Glomerular endothelial cell (primary cell): Measurements from ENCODE around the gene MACF1. TPM values are rescaled to one million over a fixed set of nuclear protein-coding genes. Genes with fewer than 3 reads are reported as not detected.
A peak's percentile ranks its signal among the peaks of the same experiment; 100 is the strongest.

ENCODE experiments used
- DNase-seq: peaks from one replicate; pipeline ENCODE4 v3.0.0-alpha.2; 2011; ENCODE audit warnings: low read depth, low spot score; ENCODE audit errors: extremely low read depth
- total RNA-seq: library from RNA; depleted of rRNA; stranded (reverse); fragments of >200 nt; gene quantifications from 2 replicates; pipeline ENCODE4 v1.2.3, GENCODE V29; 2015

Gene MACF1
- total RNA-seq, 1 donor from 2014 or later, result 612 TPM

DNA sequence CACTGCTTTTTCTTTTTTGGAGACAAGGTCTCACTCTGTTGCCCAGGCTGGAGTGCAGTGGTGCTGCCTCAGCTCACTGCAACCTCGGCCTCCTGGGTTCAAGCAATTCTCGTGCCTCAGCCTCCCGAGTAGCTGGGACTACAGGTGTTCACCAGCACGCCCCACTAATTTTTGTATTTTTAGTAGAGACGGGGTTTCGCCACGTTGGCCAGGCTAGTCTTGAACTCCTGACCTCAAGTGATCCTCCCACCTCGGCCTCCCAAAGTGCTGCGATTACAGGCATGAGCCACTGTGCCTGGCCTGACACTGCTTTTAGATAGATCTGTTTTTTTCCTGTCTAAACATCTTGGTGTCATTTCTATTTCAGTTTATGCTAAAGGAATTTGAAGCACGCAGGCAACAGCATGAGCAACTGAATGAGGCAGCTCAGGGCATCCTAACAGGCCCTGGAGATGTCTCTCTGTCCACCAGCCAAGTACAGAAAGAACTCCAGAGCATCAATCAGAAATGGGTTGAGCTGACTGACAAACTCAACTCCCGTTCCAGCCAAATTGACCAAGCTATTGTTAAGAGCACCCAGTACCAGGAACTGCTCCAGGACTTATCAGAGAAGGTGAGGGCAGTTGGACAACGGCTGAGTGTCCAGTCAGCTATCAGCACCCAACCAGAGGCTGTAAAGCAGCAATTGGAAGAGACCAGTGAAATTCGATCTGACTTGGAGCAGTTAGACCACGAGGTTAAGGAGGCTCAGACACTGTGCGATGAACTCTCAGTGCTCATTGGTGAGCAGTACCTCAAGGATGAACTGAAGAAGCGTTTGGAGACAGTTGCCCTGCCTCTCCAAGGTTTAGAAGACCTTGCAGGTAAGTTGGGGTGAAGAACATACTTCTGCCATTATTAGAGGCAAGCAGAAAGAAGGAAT lies 180.8 kb downstream of the MACF1 start:
- DNase-seq, result no peak

DNA sequence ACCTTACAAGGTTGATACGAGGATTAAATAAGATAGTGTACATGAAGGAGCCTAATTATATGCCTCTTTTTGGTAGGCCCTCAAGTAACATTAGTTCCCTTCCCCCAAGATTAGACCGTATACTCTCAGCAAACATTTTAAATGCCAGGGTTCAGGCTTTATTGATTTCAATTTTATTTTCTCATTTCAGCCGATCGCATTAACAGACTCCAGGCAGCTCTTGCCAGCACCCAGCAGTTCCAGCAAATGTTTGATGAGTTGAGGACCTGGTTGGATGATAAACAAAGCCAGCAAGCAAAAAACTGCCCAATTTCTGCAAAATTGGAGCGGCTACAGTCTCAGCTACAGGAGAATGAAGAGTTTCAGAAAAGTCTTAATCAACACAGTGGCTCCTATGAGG lies 182.5 kb downstream of the MACF1 start:
- DNase-seq, result no peak

DNA sequence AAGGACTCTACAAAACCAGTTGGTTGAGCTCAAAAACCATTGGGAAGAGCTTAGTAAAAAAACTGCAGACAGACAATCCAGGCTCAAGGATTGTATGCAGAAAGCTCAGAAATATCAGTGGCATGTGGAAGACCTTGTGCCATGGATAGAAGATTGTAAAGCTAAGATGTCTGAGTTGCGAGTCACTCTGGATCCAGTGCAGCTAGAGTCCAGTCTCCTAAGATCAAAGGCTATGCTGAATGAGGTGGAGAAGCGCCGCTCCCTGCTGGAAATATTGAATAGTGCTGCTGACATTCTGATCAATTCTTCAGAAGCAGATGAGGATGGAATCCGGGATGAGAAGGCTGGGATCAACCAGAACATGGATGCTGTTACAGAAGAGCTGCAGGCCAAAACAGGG lies 183.0 kb downstream of the MACF1 start:
- no peak for DNase-seq

DNA sequence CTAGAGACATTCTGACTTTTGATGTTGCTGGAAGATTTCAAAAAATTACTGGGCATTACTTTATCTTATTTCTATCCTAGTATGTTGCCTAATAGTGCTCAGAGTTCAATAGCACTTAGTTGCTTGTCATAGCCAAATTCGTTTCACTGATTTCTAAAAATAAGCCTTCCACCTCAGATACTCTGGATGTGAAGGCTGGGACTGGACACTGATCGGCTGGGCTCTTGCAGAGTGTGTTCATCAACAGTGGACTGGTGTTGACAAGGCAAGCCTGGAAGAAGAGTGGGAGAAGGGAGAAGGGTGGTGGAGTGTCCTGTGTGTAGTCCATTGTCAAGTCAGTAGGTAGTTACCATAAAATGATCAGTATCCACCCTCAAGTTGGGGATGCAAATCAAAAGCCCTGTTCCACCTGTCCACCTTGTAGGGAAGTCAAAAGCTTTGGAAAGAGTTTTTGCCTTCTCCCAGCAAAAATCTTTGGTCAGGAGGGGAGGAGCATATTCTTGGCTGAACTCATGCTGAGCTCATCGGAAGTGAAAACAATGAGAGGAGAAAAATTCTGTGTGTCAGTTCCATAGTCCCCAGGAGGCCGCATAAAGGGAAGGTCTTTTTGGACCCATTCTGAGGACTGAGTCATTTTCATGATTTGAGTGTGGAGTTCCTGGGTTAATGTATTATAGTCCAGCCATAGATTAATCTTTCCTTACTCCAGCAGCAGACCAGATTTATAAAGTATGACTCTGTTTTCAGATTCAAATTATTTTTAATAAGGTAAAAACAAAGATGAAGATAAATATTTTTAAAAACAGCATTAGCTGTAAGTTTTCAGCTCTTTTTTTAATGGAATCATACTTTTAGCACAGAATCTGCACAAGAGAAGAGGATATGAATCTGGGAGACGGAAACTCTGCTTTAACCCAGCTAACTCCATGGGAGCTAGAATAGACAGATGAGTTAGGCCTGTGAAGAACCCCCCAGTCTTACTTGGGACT lies 187.5 kb downstream of the MACF1 start:
- peak; percentile 83 for DNase-seq

DNA sequence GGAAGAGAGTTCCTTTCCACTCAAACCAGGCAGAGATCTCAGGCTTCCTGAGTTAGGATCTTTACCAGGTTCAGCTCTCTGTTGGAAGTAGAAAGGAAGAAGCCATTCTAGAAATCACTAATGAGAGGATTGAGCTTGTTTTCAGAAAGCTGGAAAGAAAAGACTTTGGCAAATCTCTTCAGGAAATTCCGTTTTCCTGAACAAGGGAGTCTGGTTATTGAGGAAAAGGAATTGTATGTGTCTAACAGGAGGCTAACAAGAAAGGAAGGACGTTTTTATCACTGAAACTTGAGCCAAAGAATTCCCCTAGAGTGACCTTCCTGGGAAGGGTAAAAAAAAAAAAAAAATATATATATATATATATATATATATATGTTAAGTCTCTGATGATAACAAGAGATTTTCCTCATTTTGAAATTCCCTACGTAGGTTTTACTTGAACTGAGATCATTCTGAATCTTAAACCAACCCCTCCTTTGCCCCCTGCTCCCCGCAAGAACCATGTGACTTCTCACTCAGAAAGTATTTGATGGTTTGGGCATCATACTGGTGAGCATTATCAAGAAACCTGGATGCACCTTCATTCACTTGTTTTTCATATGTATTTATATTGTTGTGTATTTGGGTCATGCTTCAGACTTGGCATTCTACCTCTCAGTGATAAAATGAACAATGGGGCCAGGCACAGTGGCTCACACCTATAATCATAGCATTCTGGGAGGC lies 188.5 kb downstream of the MACF1 start:
- no peak for DNase-seq

DNA sequence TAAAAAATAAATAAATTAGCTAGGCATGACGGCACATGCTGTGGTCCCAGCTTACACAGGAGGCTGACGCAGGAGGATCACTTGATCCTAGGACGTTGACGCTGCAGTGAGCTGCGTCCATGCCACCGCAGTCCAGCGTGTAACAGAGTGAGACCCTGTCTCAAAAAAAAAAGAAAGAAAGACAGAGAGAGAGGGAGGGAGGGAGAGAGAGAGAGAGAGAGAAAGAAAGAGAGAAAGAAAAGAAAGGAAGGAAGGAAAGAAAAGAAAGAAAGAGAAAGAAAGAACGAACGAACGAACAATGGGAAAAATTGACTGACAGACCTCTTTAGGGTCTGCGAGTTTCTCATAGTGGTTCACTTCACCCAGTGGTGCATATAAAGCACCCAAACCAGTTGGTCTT lies 189.2 kb downstream of the MACF1 start:
- DNase-seq, result no peak

DNA sequence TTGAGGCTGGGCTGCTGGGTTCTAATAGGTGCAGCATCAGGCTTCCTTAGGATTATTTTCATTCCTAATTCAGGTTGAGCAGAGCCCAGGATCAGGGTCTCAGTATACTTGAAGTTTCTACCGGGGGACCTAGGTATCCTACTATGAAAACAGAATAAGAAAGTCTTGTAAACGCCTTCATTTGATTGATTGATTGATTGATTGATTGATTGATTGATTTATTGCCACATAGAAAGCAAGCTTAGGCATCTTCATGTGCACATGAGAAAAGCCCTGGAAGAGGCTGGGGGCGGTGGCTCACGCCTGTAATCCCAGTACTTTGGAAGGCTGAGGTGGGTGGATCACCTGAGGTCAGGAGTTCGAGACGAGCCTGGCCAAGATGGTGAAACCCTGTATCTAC lies 189.6 kb downstream of the MACF1 start:
- no peak for DNase-seq

DNA sequence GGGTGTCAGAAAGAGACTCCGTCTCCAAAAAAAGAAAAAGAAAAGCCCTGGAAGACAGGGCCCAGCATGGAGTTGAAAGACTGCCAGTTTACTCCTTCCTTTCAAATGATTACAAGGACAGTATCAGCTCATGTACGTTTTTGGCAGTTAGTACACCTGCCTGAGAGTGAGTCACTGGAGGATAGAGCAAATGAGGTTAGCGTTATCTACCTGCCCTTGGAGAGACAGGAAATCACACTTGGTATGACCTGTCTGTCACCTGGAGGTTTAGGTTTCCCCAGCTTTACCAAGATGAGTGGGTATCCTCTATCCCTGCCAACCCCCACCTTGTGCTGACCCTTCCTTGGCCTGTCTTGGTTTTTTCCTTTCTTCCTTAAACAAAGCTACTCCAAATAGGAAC lies 190.1 kb downstream of the MACF1 start:
- DNase-seq, result no peak

DNA sequence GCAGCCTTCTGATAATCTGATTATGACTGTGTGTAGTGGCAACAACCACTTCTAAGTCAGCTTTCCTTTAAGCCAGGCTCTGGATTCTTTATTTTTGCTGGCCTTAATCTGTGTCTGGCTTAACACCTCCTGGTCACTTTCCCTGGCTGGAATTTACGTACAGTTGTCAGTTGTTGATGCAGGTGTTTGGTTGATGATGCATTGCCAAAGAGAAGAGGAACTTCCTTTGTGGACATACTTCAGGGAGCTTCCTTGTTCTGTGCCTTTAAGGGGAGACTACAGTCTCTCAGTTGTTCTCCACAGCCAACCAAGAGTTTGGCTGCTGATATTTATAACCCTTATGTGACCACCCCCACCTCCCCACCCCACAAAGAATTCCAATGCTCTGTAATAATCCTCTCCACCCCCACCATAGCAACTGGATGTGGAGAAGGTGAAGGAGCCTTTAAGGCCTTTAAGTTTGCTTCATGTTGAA lies 190.9 kb downstream of the MACF1 start:
- DNase-seq, result no peak

DNA sequence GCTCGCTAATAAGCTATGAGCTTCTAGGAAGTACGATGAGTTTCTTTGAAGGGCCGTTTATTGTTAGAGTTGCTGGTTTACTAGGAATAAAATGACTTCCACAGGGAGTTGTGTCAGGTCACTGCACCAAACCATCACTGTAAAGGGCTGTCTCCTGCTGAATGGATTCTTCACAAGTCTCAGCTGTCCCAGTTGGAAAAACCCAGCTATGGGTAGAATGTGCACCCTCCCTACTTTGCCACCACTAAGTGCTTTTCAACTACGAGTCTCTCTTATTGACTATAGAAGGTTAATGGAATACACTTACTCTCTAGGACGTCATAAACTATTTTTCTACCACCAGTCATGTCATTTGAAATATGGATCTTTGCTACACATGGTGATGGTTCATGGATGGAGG lies 192.2 kb downstream of the MACF1 start:
- DNase-seq, result no peak

DNA sequence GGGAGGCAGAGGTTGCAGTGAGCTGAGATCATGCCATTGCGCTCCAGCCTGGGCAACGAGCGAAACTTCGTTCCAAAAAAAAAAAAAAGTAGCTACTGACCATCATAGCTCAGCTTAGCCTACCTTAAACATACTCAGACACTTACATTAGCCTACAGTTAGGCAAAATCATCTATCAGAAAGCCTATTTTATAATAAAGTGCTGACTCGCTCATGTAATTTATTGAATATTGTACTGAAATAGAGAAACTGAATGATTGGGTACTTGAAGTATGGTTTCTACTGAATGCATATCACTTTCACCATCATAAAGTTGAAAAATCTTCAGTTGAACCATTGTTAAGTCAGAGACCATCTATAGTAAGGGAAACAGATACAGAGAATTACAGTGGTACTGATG lies 193.0 kb downstream of the MACF1 start:
- no peak for DNase-seq

DNA sequence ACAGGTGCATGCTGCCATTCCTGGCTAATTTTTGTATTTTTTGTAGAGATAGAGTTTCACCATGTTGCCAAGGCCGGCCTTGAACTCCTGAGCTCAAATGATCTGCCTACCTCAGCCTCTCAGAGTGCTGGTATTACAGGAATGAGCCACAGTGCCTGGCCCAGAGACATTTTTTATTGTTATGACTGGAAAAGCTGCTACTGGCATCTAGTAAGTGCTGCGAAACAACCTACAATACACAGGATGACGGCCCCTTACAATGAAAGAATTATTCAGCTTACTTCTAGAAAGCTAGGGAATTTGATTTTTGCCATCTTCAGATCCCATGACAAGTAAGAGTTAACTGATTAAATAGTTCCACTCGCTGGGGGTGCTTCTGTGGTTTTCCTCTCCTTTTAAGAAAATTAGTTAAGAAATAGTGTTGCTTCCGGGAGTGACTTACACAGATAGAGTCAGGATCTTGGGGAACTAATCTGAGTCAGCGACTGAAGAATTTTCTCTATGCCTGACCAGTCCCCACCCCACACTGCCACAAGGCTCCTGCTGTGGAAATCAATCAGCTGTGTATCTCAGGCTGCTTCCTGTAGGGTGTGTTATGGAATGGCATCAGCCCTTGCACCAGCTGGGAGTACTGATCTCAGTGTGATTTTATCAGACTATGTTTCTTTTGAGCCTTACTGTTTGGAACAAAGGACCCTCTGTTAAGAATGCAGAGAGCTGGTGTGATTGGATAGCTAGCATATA lies 194.0 kb downstream of the MACF1 start:
- DNase-seq, result peak; percentile 95

DNA sequence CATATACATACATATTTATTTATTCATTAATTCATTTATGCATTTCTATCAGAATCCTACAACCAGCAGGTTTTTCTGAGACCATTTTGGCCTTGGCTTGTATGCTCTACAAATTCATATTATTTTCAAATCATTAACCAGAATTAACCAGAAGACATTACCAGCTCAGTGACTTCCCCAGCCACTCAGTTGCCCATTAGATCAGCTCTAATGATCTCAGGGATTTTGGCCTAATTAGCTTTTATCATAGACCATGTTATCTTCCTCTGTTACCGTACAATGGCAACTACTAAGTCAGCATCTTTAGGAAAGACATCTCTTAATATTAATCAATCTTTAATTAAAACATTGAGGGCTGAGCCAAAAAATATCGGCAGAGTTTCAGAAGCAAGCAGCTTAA lies 196.6 kb downstream of the MACF1 start:
- DNase-seq, result no peak

DNA sequence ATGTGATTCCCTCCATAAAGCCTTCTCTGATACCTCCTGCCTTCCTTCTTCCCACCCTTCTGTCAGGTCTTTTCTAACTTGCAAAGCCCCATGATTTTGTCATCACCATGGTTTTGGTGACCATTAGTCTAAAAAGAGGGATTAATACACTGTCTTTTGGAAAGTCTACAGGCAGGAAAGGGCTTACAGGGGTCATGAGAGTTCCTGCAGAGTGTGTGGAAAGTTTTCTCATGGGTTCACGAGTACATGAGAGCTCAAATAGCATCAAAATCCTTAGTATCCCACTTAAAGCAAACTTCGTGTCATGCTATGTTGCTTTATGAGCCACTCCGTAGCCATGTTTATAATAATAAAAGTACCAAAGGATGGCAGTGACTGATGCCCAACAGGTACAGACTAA lies 200.4 kb downstream of the MACF1 start:
- no peak for DNase-seq

DNA sequence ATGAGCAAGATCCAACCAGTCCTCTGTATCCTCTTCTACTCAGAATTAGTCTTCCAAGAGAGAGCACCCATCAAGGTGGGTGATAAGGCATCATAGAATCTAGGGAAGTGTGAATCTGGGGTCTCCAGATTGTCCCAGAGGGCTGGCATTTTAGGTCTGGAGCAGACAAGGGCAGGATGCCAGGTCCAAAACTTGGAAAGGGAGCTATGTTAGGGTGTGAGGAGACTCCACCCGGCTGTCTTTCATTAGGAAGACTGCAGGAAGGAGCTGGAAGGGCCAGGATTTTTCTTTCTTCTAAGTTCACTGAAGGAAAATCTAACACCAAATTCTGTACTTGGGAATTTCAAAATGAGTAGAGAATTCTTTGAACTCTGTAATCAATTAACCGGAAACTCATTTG lies 200.9 kb downstream of the MACF1 start:
- no peak for DNase-seq

DNA sequence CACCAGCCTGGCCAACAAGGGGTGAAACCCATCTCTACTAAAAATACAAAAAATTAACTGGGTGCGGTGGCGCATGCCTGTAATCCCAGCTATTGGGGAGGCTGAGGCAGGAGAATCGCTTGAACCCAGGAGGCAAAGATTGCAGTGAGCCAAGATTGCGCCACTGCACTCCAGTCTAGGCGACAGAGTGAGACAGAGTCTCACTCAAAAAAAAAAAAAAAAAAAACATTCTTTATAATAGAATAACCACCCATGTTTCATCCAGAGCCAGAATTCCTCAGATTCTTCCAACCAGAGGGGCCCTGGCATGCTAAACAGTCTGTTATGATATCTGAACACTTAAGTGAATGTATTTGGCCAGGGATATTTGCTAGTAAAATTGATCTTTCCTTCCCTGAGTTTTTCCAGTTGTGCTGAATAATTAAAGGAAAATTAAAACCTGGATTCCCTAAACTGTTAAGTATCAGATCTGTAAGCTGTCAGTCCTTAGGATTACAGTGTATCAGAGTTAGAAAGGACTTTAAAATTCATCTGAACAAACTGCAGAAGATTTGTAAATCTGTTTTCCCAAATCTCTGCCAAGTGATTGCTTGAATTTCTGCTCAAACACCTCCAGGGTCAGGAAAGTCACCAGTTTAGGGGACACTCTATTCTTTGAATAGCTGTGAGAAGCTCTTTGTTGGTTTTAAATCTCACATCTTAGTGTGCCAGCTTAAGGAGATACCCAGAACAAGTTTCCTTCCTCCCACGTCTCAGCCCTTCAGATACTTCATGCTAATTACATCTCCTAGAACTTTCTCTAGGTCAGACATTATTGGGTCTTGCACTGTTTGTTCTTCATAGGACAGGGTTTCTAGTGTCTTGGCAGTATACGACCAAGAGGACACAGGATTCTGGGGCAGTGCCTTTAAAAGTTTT lies 202.3 kb downstream of the MACF1 start:
- DNase-seq, result no peak

DNA sequence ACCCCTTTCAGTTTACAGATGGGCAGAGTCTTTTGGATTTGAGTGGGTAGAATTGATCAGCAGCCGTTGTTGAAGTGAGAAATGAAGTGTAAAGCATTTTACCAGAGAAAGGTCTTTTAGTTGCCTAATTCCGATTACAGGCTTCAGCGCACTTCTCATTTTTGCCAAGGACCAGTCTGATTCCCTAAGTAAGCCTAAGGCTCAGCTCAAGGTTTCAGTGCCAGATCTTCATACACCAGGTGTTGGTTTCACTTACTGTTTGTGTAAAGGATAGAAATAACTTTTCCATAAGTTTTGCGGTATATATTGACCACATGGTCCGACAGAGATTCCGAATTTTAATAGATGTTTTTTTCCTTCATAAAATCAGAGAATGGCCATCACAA lies 203.0 kb downstream of the MACF1 start:
- no peak for DNase-seq

DNA sequence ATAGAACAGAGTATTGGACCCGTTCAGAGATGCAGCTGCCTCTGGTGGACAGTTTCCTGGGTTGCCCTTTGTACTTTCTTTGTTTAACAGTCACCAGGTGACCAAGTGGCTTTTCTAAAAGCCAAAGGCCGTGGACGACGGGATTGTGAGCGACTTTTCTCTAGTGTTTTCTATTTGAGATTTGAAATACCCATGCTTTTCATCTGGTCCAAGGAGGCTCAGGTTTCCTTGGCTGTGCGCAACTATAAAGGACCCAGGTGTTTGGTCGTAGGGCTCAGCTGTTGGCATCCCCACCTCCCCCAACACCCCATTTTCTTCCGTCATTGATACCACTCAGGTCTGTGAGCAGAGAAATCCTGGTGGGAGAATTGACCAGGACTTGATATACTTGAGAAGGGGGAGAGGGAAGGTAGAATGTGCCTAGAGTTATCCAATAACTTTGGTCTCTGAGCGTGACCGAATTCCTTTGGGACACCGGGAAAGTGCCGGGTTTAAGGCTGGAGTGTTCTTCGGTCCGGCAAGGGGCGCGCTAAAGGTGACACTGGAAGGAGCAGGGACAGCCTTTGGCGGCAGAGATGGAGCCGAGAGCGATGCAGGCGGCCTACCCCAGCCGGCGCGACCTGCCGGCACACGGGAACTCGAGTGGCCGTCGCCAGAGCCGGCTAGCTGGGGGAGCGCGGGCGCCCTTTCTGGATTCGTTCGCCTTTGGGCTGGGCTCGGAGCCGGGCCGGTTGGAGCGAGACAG lies 203.6 kb downstream of the MACF1 start:
- no peak for DNase-seq
